Measurements from ENCODE around the gene IMP4. TPM values are rescaled to one million over a fixed set of nuclear protein-coding genes. Genes with fewer than 3 reads are reported as not detected.

IMP4 gene
- polyA plus RNA-seq, 1 donor (not counting 4 experiments of a cell fraction or from before 2014, with no cell fraction given), result 75.8 TPM

- Histone ChIP-seq H3K79me2 (ENCODE audit: control insufficient read depth, insufficient read depth, low read length) (no peaks in the 10 kb centered on the region), H3K4me3 (ENCODE audit: control insufficient read depth in 2 of 3, extremely low read depth in 1 of 3, insufficient read depth in 2 of 3, low read depth in 1 of 3, low read length in 3 of 3) (no peak overlapping the region), H3K9me3 (ENCODE audit: control insufficient read depth, low read depth, low read length) (no peaks in the 10 kb centered on the region), H3K4me2 (ENCODE audit: control insufficient read depth, extremely low read depth, insufficient read depth, low read depth, low read length) (no peak overlapping the region), H3K9ac (ENCODE audit: control insufficient read depth, extremely low read depth, insufficient read depth, low read length) (no peak overlapping the region), H3K27me3 (ENCODE audit: control insufficient read depth, extremely low read depth, insufficient read depth, low read length) (no peaks in the 10 kb centered on the region), H3K9me1 (ENCODE audit: control insufficient read depth, extremely low read depth, insufficient read depth, low read length) (no peaks in the 10 kb centered on the region), H2AFZ (ENCODE audit: control insufficient read depth, low read length) (no peak overlapping the region), H3K4me1 (ENCODE audit: control insufficient read depth, extremely low read depth, insufficient read depth, low read length) (no peaks in the 10 kb centered on the region), H4K20me1 (ENCODE audit: control insufficient read depth, extremely low read depth, insufficient read depth, low read length) (no peaks in the 10 kb centered on the region), H3K27ac (ENCODE audit: control insufficient read depth, insufficient read depth, low read length) (no peak overlapping the region), H3K36me3 (ENCODE audit: control insufficient read depth in 2 of 2, extremely low read depth in 1 of 2, insufficient read depth in 2 of 2, low read length in 2 of 2) (peaks cover 0 to 3% of the 10 kb centered on the region in 2 experiments)
- DNase-seq (ENCODE audit: low read depth, low spot score) (no peak), FAIRE-seq (no peak)
- dilution Hi-C loops (cut with MboI; ENCODE audit: extremely low pct_ligation_motif_present, low sequenced_read_pairs), result no loop called here
- TF ChIP-seq EZH2 (IDR thresholded peaks at IDR 0.05; ENCODE audit: low read length) (no peak), CTCF (optimal IDR thresholded peaks at IDR 0.05 in 1 of 3, IDR thresholded peaks at IDR 0.05 in 1 of 3, conservative IDR thresholded peaks at IDR 0.05 in 1 of 3; ENCODE audit: extremely low read depth in 1 of 3, insufficient read depth in 2 of 3, low read length in 3 of 3) (no peak)
These were observed 24.0 kb downstream of the IMP4 start for GRCh38 chr2:130366720-130367119.

GRCh38 chr2:130368786-130369185, 26.1 kb downstream of the IMP4 start:
- Histone ChIP-seq H3K9me1 (ENCODE audit: control insufficient read depth, extremely low read depth, insufficient read depth, low read length) (no peaks in the 10 kb centered on the region), H3K4me3 (ENCODE audit: control insufficient read depth in 2 of 3, extremely low read depth in 1 of 3, insufficient read depth in 2 of 3, low read depth in 1 of 3, low read length in 3 of 3) (no peak overlapping the region), H3K9me3 (ENCODE audit: control insufficient read depth, low read depth, low read length) (no peaks in the 10 kb centered on the region), H3K79me2 (ENCODE audit: control insufficient read depth, insufficient read depth, low read length) (no peaks in the 10 kb centered on the region), H3K36me3 (ENCODE audit: control insufficient read depth in 2 of 2, extremely low read depth in 1 of 2, insufficient read depth in 2 of 2, low read length in 2 of 2) (peaks cover 0 to 3% of the 10 kb centered on the region in 2 experiments), H3K9ac (ENCODE audit: control insufficient read depth, extremely low read depth, insufficient read depth, low read length) (no peak overlapping the region), H3K27me3 (ENCODE audit: control insufficient read depth, extremely low read depth, insufficient read depth, low read length) (no peaks in the 10 kb centered on the region), H4K20me1 (ENCODE audit: control insufficient read depth, extremely low read depth, insufficient read depth, low read length) (no peaks in the 10 kb centered on the region), H3K27ac (ENCODE audit: control insufficient read depth, insufficient read depth, low read length) (no peak overlapping the region), H3K4me1 (ENCODE audit: control insufficient read depth, extremely low read depth, insufficient read depth, low read length) (peaks cover 3% of the 10 kb centered on the region), H2AFZ (ENCODE audit: control insufficient read depth, low read length) (no peak overlapping the region), H3K4me2 (ENCODE audit: control insufficient read depth, extremely low read depth, insufficient read depth, low read depth, low read length) (no peak overlapping the region)
- no peak for DNase-seq (ENCODE audit: low read depth, low spot score)
- TF ChIP-seq EZH2 (IDR thresholded peaks at IDR 0.05; ENCODE audit: low read length) (no peak), CTCF (optimal IDR thresholded peaks at IDR 0.05 in 1 of 3, IDR thresholded peaks at IDR 0.05 in 1 of 3, conservative IDR thresholded peaks at IDR 0.05 in 1 of 3; ENCODE audit: extremely low read depth in 1 of 3, insufficient read depth in 2 of 3, low read length in 3 of 3) (no peak)
- dilution Hi-C loops (cut with MboI; ENCODE audit: extremely low pct_ligation_motif_present, low sequenced_read_pairs), result no loop called here
- no peak for FAIRE-seq

Measured in keratinocyte (primary cell).